ENCODE data around the gene GSTT2.
"Not testable (repeated sequence)": the region's sequence is repeated elsewhere in the genome, so short reads cannot be mapped to it uniquely, and the experiment has no call there.

- TF ChIP-seq POLR2A (IDR thresholded peaks at IDR 0.05; ENCODE audit: low read length); REST (IDR thresholded peaks at IDR 0.05); RFX5 (IDR thresholded peaks at IDR 0.05); HES2 (IDR thresholded peaks at IDR 0.05); MAX (IDR thresholded peaks at IDR 0.05); HEYL (CRISPR knock-in tag; IDR thresholded peaks at IDR 0.05); EHMT2 (IDR thresholded peaks at IDR 0.05; ENCODE audit: low read depth); JUN (IDR thresholded peaks at IDR 0.05): not testable (repeated sequence)
- TF ChIP-seq, protein P1, sequence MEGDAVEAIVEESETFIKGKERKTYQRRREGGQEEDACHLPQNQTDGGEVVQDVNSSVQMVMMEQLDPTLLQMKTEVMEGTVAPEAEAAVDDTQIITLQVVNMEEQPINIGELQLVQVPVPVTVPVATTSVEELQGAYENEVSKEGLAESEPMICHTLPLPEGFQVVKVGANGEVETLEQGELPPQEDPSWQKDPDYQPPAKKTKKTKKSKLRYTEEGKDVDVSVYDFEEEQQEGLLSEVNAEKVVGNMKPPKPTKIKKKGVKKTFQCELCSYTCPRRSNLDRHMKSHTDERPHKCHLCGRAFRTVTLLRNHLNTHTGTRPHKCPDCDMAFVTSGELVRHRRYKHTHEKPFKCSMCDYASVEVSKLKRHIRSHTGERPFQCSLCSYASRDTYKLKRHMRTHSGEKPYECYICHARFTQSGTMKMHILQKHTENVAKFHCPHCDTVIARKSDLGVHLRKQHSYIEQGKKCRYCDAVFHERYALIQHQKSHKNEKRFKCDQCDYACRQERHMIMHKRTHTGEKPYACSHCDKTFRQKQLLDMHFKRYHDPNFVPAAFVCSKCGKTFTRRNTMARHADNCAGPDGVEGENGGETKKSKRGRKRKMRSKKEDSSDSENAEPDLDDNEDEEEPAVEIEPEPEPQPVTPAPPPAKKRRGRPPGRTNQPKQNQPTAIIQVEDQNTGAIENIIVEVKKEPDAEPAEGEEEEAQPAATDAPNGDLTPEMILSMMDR (IDR thresholded peaks at IDR 0.05) = peak; percentile 63
- TF ChIP-seq, protein P2, sequence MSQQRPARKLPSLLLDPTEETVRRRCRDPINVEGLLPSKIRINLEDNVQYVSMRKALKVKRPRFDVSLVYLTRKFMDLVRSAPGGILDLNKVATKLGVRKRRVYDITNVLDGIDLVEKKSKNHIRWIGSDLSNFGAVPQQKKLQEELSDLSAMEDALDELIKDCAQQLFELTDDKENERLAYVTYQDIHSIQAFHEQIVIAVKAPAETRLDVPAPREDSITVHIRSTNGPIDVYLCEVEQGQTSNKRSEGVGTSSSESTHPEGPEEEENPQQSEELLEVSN (IDR thresholded peaks at IDR 0.05; ENCODE audit: borderline replicate concordance, low read depth) = not testable (repeated sequence)
Observed at GRCh38 chr22:23956301-23956900, 23.5 kb upstream of the GSTT2 start.
